Measurements from ENCODE around the gene DAB2IP. TPM values are rescaled to one million over a fixed set of nuclear protein-coding genes. Genes with fewer than 3 reads are reported as not detected.

The DAB2IP gene
- total RNA-seq, 2 donors from 2014 or later = 0.06 to 0.18 TPM

DNA sequence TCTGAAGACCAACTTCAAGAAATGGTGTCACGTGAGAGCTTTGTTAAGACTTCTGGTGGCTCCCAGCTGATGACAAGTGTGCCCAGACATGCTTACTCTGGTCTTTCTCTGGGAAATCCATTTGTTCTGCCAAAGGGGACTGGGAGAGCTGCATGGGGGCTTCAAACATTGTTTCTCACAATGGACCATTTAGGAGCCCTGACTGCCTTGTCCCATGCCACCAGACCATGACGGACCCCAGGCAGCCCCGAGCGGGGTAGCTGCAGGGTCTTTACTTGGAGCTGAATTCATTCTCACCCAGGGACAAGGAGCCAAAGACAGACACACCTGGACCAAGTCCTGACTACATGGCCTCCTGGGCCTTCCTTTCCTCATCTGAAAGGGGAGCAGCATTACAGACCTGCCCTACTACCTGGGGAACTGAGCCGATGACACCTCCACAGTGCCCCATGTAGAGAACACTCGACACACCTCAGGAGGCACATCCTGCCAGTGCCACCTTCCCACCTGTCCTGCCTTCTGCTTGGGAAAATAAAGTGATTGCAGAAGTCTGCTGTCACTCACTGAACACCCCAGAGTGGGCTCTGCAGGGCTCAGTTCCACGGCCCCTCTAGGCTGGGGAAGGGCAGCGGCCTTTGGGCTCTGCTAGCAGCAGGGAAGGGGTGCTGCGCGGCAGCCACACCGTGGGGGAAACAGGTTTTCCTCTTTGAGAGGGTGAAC lies 169.0 kb downstream of the DAB2IP start:
- no peak for ATAC-seq

DNA sequence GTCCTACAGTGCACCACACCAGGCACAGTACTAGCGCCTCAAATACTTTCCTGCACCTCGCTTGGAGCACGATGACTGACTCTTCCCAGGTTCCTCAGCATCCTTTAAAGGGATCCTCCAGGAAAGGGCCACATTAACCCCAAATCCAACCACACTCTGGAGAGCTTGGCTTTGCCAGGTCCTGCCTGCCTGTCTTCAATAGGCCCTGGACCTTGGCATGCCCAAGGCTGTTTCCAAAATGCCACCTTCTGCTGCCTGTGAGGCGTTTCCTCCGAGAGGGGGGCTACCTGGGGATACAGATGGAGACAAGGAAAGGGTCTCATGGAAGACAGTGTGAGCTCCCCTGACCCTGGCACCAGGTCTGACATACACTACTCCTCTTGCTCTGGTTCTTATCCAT lies 169.9 kb downstream of the DAB2IP start:
- Mint-ChIP-seq H3K27ac (peak overlapping the region in 1 of 2 donors; percentile 40), H3K9me3 (no peaks in the 10 kb centered on the region), H3K36me3 (no peaks in the 10 kb centered on the region)
- ATAC-seq (no peak), DNase-seq (ENCODE audit: low spot score in 2 of 2) (no peak)

More for the DNA sequence above, 169.0 kb downstream of the DAB2IP start:
- no peaks in the 10 kb centered on the region for H3K9me3 Mint-ChIP-seq
- no peak overlapping the region for H3K27ac Mint-ChIP-seq
- no peak for DNase-seq (ENCODE audit: low spot score in 2 of 2)
- H3K36me3 Mint-ChIP-seq = no peaks in the 10 kb centered on the region

DNA sequence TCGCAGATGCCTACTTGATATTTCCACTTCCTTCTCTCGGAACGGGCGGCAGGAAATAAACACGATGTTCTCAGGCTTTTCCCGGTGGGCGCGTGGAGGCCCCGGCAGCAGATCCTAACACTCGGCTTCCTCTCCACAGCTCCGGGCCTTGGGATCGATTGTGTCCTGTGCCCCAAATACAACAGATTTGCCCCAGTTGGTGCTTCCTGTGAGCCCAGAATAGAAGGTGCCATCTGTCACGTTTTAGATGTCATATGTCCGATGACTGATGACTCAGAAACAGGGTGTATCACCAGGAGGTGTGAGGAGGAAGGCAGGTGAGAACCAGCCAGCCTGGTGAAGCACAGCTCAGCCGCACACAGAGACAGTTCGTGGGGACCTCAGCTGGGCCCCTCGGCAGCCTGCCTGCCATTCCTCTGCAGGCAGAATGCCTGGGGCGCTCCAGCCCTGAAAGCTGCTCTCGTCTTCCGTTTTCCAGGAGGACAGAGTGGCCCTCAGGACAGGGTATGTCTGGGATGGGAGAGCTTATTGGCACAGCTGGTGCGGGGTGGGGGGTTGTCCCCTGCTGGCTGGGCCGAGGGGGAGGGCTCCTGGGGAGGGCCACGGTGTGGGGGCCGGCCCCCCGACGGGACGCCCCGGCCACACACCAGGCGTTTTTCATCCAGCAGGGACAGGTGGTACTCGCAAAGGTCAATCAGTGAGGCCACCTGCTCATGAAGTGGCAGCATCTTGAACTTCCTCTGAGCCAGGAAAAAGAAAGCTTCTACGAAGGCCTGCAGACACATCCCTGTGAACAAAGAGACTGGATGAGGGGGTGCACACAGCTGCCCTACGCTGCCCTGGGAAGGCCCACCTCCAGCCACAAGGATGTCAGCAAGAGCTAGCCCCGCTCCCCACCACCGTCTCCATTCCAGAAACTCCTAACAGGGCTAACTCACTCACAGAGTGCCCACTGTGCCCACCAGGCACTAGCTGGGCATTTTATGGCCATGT lies 171.0 kb downstream of the DAB2IP start:
- ATAC-seq (no peak), DNase-seq (ENCODE audit: low spot score in 2 of 2) (no peak)
- Mint-ChIP-seq H3K36me3 (no peaks in the 10 kb centered on the region), H3K9me3 (no peaks in the 10 kb centered on the region), H3K27ac (peak overlapping the region in 1 of 2 donors; percentile 53)

DNA sequence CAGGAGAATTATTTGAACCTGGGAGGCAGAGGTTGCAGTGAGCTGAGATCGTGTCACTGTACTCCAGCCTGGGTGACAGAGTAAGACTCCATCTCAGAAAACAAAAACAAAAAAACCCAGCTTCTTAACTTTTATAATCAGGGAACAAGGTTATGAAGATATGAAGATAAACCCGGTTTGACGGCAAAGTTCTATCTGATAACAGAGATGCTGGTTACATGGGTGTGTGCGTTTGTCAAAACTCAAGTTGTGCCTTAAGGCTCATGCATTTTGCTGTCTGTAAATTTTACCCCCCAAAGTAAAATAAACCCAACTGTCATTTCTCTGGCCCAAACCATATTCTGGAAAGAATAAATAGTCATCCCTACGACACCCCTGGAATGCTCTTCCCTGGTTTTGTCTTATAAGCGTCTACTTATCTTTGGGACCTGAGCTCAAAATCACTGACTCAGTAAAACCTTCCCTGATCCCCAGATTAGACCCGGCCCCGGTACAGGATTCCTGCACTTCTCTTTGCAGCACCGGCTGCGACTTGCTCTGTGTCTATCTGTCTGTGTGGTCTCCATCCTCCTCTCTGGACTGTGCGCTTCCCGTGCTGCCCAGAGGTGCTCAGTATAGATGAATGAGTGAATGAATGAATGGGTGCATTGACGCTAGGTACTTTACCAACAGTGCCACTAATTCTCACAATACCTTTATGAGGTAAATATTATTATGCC lies 172.2 kb downstream of the DAB2IP start:
- ATAC-seq = no peak
- Mint-ChIP-seq H3K36me3 (no peaks in the 10 kb centered on the region), H3K27ac (no peak overlapping the region), H3K9me3 (no peaks in the 10 kb centered on the region)
- peak in 1 of 2 donors; percentile 21 for DNase-seq (ENCODE audit: low spot score in 2 of 2)

DNA sequence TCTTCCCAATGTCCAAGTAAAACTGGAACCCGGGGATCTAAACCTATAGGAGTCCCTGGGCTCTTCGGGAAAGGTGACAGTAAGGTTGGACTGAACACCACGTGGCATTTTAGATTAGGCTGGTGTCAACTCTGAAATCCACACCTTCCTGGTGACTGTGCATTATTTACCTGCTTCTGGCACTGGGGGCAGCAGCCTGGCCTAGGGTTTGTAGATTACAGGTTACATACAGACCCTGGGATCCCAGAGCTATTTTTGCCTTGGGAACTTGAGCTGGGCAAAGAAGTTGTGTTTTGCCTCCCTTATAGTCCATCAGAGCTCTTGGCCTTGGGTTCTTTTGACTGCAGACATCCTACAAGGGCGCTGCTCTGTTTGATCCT lies 173.2 kb downstream of the DAB2IP start:
- no peak for ATAC-seq
- Mint-ChIP-seq H3K9me3 (no peaks in the 10 kb centered on the region), H3K36me3 (no peaks in the 10 kb centered on the region), H3K27ac (no peak overlapping the region)
- DNase-seq (ENCODE audit: low spot score in 2 of 2) = peak in 1 of 2 donors; percentile 4

DNA sequence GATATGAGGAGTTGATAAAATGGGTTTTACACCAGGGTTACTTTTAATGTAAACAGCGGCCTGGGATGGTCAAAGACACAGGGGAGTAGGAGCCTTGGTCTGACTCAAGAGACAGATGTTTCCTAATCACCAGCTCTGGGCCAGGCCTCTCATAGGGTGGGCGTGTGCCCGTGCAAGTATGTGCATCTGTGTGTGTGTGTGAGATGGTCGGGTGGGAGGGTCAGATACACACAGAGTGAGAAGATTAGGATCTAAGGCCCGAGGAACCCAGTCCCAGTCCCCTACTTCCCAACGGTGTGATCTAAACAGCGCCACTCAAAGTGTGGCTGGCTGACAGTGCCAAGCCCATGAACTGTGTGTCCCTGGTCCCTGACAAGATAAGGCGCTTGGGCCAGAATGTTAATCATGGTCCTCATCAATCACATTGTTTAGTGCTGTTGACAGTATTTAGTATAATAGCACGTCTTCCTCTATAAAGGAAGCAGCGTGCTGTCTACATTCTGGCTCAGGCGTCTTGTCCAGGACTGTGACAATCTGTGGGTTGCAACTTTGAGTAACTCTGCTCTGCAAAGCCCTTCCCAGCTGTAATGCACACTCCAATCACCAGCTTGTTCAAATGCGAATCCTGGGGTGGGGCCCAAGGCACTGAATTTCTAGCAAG lies 173.7 kb downstream of the DAB2IP start:
- DNase-seq (ENCODE audit: low spot score in 2 of 2) (no peak), ATAC-seq (no peak)
- H3K9me3 Mint-ChIP-seq = no peaks in the 10 kb centered on the region
- H3K36me3 Mint-ChIP-seq = no peaks in the 10 kb centered on the region
- H3K27ac Mint-ChIP-seq = no peak overlapping the region

DNA sequence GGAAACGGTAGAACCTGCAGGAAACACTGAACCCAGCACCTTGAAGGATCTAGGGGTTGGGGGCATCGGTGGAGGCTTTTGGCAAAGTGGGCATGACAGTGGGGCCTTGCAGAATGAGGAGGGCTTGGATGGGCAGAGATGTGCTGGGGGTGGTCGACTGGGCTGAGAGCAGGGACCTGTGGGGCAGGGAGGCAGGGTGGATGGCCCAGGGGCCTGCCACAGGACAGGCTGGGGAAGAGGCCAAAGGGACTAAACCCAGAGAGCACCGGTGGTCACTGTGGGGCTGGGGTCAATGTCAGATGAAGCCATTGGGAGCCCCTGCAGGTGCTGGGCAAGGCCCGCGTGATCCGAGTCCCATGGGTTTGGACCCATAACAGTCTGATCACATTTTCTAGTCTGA lies 175.3 kb downstream of the DAB2IP start:
- no peaks in the 10 kb centered on the region for H3K36me3 Mint-ChIP-seq
- DNase-seq (ENCODE audit: low spot score in 2 of 2) (no peak), ATAC-seq (no peak)
- H3K9me3 Mint-ChIP-seq = no peaks in the 10 kb centered on the region
- no peak overlapping the region for H3K27ac Mint-ChIP-seq

DNA sequence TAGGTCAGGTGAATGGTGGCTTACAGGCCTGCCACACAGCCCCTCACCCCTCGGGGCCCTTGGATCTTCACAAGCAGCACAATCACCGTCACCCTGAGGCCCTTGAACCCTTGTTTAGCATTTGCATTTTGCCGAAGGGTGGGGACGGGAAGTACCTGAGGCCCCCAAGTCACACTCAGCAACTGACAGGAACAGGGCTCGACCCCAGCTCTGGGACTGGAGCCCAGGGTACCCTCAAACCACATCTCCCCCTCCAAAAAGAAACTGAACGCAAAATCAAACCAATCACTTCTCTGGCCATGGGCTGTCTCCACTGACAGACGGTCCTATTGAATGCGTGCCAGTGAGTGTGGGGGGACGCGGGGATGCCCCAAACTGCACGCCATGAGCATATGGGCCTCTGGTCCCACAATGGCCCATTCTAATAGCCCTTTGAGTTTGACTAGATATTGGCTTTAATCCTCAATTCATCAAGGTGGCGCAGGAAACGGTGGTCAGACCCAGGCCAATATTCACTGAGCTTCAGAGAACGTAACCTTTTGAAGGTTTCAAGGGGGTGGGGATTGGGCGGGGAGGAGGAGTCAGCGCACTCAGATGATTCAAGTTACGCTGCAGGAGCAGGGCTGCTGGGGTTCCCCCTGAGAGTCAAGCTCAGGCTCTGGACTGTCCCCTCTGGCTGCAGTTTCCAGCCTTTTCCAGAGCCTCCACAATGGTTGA lies 176.0 kb downstream of the DAB2IP start:
- DNase-seq (ENCODE audit: low spot score in 2 of 2) (no peak), ATAC-seq (no peak)
- Mint-ChIP-seq H3K27ac (no peak overlapping the region), H3K9me3 (no peaks in the 10 kb centered on the region), H3K36me3 (no peaks in the 10 kb centered on the region)

DNA sequence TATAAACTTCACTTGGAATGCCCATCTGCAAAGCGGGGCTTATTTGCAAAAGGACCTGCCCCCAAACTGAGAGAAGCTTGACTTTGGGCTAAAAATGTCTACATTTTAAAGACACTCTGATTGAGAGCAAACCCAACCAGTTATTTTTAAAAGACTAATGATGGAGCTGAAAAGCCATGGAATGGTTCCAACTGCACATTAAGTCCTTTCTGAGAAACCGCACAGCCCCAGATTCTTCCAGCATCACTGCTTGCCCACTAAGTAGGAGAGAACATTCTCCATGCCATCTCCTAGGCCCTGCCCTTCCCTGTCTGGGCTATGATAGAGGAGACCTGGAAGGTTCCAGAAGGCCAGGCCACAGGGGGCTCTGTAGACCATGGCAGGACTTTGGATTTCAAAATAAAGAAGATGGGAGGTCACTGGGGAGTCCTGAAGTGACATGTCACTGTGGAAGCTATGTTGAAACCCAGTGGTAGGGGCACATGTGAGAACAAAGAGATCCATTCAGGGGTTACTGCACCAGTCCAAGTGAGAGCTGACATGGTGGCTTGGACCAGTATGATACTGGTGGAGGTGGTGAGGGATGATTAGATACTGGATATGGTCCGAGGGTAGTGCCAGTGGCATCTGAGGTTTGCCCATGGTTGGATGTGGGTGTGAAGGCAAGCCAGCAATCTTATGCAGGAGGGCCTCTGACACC lies 179.2 kb downstream of the DAB2IP start:
- DNase-seq (ENCODE audit: low spot score in 2 of 2) (no peak), ATAC-seq (no peak)
- Mint-ChIP-seq H3K36me3 (no peaks in the 10 kb centered on the region), H3K9me3 (no peaks in the 10 kb centered on the region), H3K27ac (peak overlapping the region in 1 of 2 donors; percentile 21)

DNA sequence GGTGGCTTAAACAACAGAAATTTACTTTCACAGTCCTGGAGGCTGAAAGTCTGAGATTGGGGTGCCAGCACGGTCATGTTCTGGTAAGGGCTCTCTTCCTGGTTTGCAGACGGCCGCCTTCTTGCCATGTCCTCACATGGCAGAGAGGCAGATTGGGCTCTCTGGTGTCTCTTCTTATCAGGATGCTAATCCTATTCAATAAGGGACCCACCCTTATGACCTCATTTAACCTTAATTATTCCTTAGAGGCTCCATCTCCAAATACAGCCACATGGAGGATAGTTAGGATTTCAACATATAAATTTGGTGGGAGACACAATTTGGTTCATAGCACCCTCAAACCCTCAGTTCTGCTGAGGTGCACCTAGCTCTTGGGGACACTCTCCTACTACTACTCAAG lies 180.4 kb downstream of the DAB2IP start:
- H3K9me3 Mint-ChIP-seq = no peaks in the 10 kb centered on the region
- no peak overlapping the region for H3K27ac Mint-ChIP-seq
- DNase-seq (ENCODE audit: low spot score in 2 of 2) (no peak), ATAC-seq (no peak)
- H3K36me3 Mint-ChIP-seq = no peaks in the 10 kb centered on the region

DNA sequence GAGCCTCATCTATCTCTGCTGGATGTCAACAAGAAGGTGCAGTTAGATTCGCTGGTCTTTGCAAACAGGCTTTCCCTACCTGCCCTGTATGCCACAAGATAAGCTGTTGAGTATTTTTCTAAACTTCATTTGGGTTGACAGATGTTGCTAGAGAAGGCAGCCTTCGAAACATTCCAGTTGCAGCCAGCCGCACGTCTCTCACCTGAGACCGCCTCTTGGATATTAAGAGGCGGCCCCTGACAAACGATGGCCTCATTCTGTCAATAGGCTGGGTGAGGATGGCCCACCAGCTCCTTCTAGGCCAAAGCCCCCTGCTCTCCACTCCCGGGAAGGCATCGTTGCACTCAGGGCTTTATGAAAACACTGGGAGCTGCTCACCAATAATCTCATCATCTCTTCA lies 181.6 kb downstream of the DAB2IP start:
- no peaks in the 10 kb centered on the region for H3K36me3 Mint-ChIP-seq
- ATAC-seq (no peak), DNase-seq (ENCODE audit: low spot score in 2 of 2) (no peak)
- no peaks in the 10 kb centered on the region for H3K9me3 Mint-ChIP-seq
- no peak overlapping the region for H3K27ac Mint-ChIP-seq

Other genes with a start within 250 kb of the DAB2IP start
- gene GGTA1, start 151.8 kb upstream of the DAB2IP start, total RNA-seq = not detected